ENCODE measurements around the gene TOM1L2.

TOM1L2 gene

GRCh38 chr17:17845046-17845775 is 127.0 kb downstream of the TOM1L2 start:
- Mint-ChIP-seq H3K36me3 (ENCODE audit: low read depth) (peaks cover 6% of the 10 kb centered on the region), H3K4me3 (no peak overlapping the region), H3K4me1 (ENCODE audit: low read depth) (peaks cover 44% of the 10 kb centered on the region), H3K27me3 (ENCODE audit: low read depth) (no peaks in the 10 kb centered on the region), H3K27ac (no peak overlapping the region), H3K9me3 (no peaks in the 10 kb centered on the region)
- no peak for DNase-seq (ENCODE audit: low spot score)

GRCh38 chr17:17844500-17844899 is 127.7 kb downstream of the TOM1L2 start:
- Mint-ChIP-seq H3K27me3 (ENCODE audit: low read depth) (no peaks in the 10 kb centered on the region), H3K36me3 (ENCODE audit: low read depth) (peaks cover 5% of the 10 kb centered on the region), H3K9me3 (no peaks in the 10 kb centered on the region), H3K4me1 (ENCODE audit: low read depth) (peaks cover 38% of the 10 kb centered on the region), H3K27ac (no peak overlapping the region), H3K4me3 (no peak overlapping the region)
- DNase-seq (ENCODE audit: low spot score), result no peak

DNA sequence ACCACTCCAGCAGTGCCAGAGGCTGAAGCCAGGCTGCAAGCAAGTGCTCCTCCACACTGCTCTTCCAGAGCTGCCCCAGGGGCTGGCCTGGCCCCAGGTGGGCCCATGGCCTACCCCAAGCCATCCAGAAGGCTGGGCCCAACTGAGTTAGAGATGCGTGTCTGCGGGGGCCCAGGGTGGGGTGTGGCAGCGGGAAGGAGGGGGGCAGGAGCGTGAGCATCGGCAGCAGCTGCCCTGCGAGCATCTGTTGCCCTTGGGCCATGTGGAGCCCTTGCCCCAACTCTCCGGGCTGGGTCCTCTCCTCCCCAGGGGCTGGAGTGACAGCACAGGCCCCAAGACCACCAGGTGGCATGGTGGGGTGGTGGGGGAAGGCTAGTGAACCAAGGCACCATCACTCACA is 128.1 kb downstream of the TOM1L2 start:
- Mint-ChIP-seq H3K4me1 (ENCODE audit: low read depth) (peaks cover 38% of the 10 kb centered on the region), H3K9me3 (no peaks in the 10 kb centered on the region), H3K36me3 (ENCODE audit: low read depth) (peaks cover 5% of the 10 kb centered on the region), H3K27ac (no peak overlapping the region), H3K4me3 (no peak overlapping the region), H3K27me3 (ENCODE audit: low read depth) (no peaks in the 10 kb centered on the region)
- DNase-seq (ENCODE audit: low spot score), result no peak

DNA sequence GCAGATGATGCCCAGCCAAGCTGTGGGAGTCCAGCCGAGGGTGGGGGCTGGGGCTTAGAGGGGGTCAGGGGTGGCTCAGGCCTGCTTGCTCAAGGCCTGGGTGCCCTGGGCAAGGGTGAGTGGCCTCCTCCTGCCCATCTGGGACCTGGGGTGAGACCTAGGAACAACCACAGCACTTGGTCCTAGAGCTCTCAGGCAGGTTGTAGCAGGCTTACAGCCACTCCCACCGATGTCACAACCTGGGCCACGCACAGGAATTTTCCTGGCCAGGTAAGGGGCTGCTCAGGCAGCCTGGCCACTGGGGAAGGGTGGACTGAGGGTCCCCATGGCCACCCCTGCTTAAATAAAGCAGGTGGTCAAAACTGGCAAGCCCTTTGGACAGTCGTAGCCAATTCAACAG is 129.1 kb downstream of the TOM1L2 start:
- Mint-ChIP-seq H3K36me3 (ENCODE audit: low read depth) (peaks cover 5% of the 10 kb centered on the region), H3K4me3 (no peak overlapping the region), H3K4me1 (ENCODE audit: low read depth) (peaks cover 38% of the 10 kb centered on the region), H3K27me3 (ENCODE audit: low read depth) (no peaks in the 10 kb centered on the region), H3K9me3 (no peaks in the 10 kb centered on the region), H3K27ac (peak overlapping the region; percentile 27)
- no peak for DNase-seq (ENCODE audit: low spot score)

- peak overlapping the region; percentile 12 for H3K4me3 Mint-ChIP-seq
- no peak for DNase-seq (ENCODE audit: low spot score)
- no peaks in the 10 kb centered on the region for H3K9me3 Mint-ChIP-seq
- H3K4me1 Mint-ChIP-seq (ENCODE audit: low read depth), result peaks cover 42% of the 10 kb centered on the region
- peaks cover 1% of the 10 kb centered on the region for H3K36me3 Mint-ChIP-seq (ENCODE audit: low read depth)
- no peaks in the 10 kb centered on the region for H3K27me3 Mint-ChIP-seq (ENCODE audit: low read depth)
- H3K27ac Mint-ChIP-seq, result peak overlapping the region; percentile 77
These were observed 129.9 kb downstream of the TOM1L2 start for GRCh38 chr17:17842111-17842876.

DNA sequence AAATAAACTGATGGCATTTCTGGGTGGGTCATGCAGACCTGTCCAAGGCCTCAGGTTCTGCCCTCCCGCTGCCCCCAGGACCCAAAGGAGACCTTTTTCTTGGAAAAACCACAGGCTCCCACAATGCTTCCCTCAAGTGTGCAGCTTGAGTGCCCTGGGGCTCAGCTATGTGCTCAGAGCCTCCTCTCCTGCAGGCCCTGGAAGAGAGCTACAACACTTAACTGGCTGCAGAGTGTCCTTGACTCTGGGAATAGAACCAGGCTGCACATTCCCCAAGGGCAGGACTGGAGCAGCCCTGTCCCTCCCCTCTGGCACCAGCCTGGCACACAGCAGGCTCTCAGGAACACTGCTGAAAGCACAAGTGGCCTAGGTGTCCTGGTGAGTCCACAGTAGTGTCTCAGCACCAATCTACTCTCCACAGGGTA is 130.6 kb downstream of the TOM1L2 start:
- Mint-ChIP-seq H3K4me1 (ENCODE audit: low read depth) (peaks cover 42% of the 10 kb centered on the region), H3K4me3 (peak overlapping the region; percentile 12), H3K27me3 (ENCODE audit: low read depth) (no peaks in the 10 kb centered on the region), H3K9me3 (no peaks in the 10 kb centered on the region), H3K36me3 (ENCODE audit: low read depth) (no peaks in the 10 kb centered on the region), H3K27ac (peak overlapping the region; percentile 77)
- no peak for DNase-seq (ENCODE audit: low spot score)

DNA sequence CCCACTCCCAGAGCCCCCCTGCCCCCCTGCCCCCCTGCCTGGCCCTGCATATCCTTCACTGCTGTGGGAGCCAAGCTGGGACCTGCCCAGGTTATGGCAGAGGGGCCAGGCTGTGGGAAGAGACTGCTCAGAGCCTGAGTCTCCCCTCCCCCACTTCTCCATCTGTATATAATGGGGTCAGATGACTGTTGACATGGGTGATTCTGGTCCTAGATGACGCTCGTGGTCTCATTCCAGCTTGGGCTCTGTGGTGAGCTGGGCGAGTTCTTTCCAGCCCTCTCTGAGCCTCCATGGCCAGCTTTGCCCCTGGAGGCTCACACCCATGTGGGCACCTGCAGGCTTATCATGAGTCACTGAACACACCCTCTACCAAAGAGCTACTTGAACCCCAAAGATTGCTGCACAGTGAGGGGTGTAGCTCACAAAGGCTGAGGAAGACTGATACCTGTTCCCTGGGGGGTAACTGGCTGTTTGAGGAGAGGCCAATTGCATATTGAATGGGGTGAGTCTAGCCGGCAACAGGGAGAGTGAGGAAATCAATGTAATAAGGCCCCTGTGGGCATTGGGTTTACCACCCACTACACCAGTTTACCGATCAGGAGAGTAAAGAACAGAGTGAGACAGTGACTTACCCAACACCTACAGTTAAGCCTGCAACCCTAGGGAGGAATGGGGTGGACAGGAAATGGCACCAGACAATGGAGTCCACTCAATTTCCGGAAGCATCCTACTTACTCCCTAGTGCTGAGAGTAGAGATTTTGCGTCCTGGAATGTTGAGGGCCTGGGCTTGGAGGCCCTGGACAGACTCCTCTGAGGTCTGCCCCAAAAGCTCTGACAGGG is 131.2 kb downstream of the TOM1L2 start:
- no peaks in the 10 kb centered on the region for H3K27me3 Mint-ChIP-seq (ENCODE audit: low read depth)
- H3K27ac Mint-ChIP-seq, result peak overlapping the region; percentile 77
- H3K36me3 Mint-ChIP-seq (ENCODE audit: low read depth), result peaks cover 1% of the 10 kb centered on the region
- H3K4me3 Mint-ChIP-seq, result peak overlapping the region; percentile 81
- DNase-seq (ENCODE audit: low spot score), result no peak
- H3K4me1 Mint-ChIP-seq (ENCODE audit: low read depth), result peaks cover 43% of the 10 kb centered on the region
- no peaks in the 10 kb centered on the region for H3K9me3 Mint-ChIP-seq

DNA sequence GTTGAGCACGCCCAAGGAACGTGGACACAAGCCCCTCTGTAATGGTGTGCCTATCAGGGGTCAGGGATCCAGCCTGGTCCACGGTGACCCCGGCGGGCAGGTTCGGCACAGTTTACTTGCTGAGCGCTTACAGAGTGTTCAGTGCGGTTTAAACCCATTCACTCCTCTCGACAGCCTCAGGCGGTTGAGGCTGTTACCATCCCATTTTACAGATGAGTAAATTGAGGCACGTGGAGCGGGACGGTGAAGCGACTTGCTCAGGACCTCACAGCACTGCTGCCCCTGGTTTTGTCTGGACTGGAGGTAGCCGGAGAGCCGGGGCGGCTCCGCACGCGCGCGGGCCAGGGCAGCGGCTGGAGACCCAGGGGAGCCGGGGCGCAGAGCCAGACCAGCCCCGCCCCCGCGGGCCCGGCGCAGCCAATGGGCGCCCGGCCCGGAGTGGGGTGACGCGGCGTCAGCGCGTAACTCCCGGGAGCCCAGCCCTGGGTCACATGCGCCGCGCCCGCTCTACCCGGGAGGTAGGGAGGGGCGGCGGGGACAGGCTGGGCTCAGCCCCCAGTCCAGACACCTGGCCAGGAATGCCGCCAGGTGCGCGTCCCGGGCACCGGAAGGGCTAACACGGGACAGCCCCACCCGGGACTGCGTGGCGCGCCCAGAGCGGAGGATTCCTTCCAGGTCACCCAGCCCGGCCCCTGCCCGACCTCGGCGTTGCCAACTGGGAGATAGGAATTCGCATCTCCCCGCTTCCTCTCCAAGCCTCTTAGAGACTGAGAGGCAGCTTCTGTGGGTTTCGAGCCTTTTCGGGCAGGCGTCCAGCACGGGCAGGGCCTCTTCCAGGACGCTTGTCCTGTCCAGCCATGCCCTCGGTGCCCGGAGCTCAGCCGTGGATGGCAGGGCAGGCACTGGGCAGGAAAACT is 132.2 kb downstream of the TOM1L2 start:
- DNase-seq (ENCODE audit: low spot score), result peak; percentile 86
- H3K4me1 Mint-ChIP-seq (ENCODE audit: low read depth), result peaks cover 49% of the 10 kb centered on the region
- H3K27me3 Mint-ChIP-seq (ENCODE audit: low read depth), result no peaks in the 10 kb centered on the region
- H3K4me3 Mint-ChIP-seq, result peak overlapping the region; percentile 90
- H3K27ac Mint-ChIP-seq, result peak overlapping the region; percentile 97
- peaks cover 5% of the 10 kb centered on the region for H3K36me3 Mint-ChIP-seq (ENCODE audit: low read depth)
- H3K9me3 Mint-ChIP-seq, result no peaks in the 10 kb centered on the region

DNA sequence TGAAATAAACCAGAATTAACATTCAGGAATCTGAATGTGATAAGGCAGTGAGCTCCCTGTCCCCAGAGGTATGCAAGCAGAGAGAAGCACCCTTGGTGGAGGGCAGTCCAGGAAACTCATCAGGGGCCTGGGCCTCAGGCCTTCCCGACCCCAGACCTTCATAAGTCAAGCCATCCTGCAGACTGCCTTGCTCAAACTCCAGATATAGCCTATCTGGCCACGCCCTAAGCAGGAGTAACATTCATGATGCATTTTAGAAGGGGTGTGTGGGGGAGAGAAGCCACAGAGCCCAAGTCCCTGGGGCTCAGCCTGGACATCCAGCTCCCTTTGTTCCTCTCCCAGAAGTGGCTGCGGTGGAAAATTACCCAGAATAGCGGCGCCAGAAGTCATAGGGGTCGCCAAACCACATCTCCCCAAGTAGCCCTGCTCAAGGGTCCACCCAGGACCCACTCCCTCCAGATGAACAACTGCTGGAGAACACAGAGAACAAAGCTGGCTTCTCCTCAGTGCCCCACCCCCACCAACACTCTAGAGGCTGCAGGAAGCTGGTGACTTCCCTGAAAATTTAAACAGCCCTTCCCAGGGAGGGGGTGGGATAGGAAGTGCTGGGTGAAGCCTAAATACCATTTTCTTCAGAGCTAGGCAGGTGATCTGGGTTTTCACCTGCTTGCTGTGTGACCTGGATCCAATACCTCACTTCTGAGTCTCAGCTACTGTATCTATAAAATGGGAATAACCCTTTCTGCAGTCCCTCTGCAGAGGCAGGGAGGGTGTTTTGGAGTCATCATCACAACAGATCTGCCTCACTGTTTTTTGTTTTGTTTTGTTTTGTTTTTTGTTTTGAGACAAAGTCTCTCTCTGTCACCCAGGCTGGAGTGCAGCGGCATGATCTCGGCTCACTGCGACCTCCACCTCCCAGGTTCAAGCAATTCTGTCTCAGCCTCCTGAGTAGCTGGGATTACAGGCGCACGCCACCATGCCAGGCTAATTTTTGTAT is 133.9 kb downstream of the TOM1L2 start:
- H3K27me3 Mint-ChIP-seq (ENCODE audit: low read depth), result no peaks in the 10 kb centered on the region
- peaks cover 16% of the 10 kb centered on the region for H3K36me3 Mint-ChIP-seq (ENCODE audit: low read depth)
- no peaks in the 10 kb centered on the region for H3K9me3 Mint-ChIP-seq
- peak overlapping the region; percentile 97 for H3K27ac Mint-ChIP-seq
- peaks cover 66% of the 10 kb centered on the region for H3K4me1 Mint-ChIP-seq (ENCODE audit: low read depth)
- no peak for DNase-seq (ENCODE audit: low spot score)
- H3K4me3 Mint-ChIP-seq, result peak overlapping the region; percentile 90

GRCh38 chr17:17837380-17837821 is 134.8 kb downstream of the TOM1L2 start:
- no peaks in the 10 kb centered on the region for H3K27me3 Mint-ChIP-seq (ENCODE audit: low read depth)

GRCh38 chr17:17836818-17837379 is 135.3 kb downstream of the TOM1L2 start, which contains the start of gene SREBF1:
Gene SREBF1, minus strand, starts transcription at chr17:17836986. Its CDS starts 169 bp downstream, at chr17:17836817.
- Mint-ChIP-seq H3K27me3 (ENCODE audit: low read depth) (no peaks in the 10 kb centered on the region), H3K36me3 (ENCODE audit: low read depth) (peaks cover 21% of the 10 kb centered on the region), H3K9me3 (no peaks in the 10 kb centered on the region), H3K4me3 (peak within 1 kb of the TSS; percentile 90), H3K4me1 (ENCODE audit: low read depth) (peaks cover 68% of the 10 kb centered on the region), H3K27ac (peak within 1 kb of the TSS; percentile 97)
- peak; percentile 74 for DNase-seq (ENCODE audit: low spot score)

More at GRCh38 chr17:17837380-17837821, 134.8 kb downstream of the TOM1L2 start:
- H3K36me3 Mint-ChIP-seq (ENCODE audit: low read depth), result peaks cover 16% of the 10 kb centered on the region
- H3K4me3 Mint-ChIP-seq, result peak overlapping the region; percentile 90
- DNase-seq (ENCODE audit: low spot score), result no peak
- peaks cover 67% of the 10 kb centered on the region for H3K4me1 Mint-ChIP-seq (ENCODE audit: low read depth)
- peak overlapping the region; percentile 97 for H3K27ac Mint-ChIP-seq
- no peaks in the 10 kb centered on the region for H3K9me3 Mint-ChIP-seq

Measured in T-helper 2 cell treated with Interferon-gamma antibody and Interleukin-4, amounts not matched to agents 5 μg/mL and 100 μg/mL, for 36 hours (primary cell).